NT2/D1 (cell line): ENCODE results near the gene FGB.

ENCODE experiments used
- DNase-seq: peaks from one replicate; pipeline ENCODE4 v3.0.0-alpha.2; 2011; ENCODE audit warnings: low read depth, low spot score
- H3K27me3 ChIP-seq: 2 replicates; pipeline ENCODE4 v1.6.0; 2011; ENCODE audit warnings: mild to moderate bottlenecking; ENCODE audit not compliant: insufficient read length, insufficient read depth
- H3K36me3 ChIP-seq: 2 replicates; pipeline ENCODE4 v1.6.1; 2011; ENCODE audit warnings: mild to moderate bottlenecking, low read length, mixed read lengths; ENCODE audit not compliant: insufficient read depth, insufficient read length
- H3K4me1 ChIP-seq: 2 replicates; pipeline ENCODE4 v1.5.1; 2011; ENCODE audit not compliant: insufficient read depth, insufficient read length
- H3K4me3 ChIP-seq: 2 replicates; pipeline ENCODE4 v1.5.1; 2011; ENCODE audit warnings: low read depth; ENCODE audit not compliant: insufficient read length
- H3K9ac ChIP-seq: 2 replicates; pipeline ENCODE4 v1.6.0; 2011; ENCODE audit warnings: low read depth; ENCODE audit not compliant: insufficient read length
- H3K9me3 ChIP-seq: 2 replicates; pipeline ENCODE4 v1.5.1; 2011; ENCODE audit warnings: mild to moderate bottlenecking, low read length; ENCODE audit not compliant: insufficient read depth
- SUZ12 ChIP-seq: IDR thresholded peaks from 2 replicates; pipeline ENCODE4 v1.6.1; 2011; ENCODE audit not compliant: insufficient read length, insufficient read depth; ENCODE audit errors: extremely low read depth
- YY1 ChIP-seq: IDR thresholded peaks from 2 replicates; pipeline ENCODE4 v1.6.1; 2011; ENCODE audit not compliant: insufficient read length, insufficient read depth
- ZNF274 ChIP-seq: IDR thresholded peaks from 2 replicates; pipeline ENCODE4 v1.6.1; 2011; ENCODE audit warnings: mild to moderate bottlenecking, low read depth, low read length

Gene FGB

DNA sequence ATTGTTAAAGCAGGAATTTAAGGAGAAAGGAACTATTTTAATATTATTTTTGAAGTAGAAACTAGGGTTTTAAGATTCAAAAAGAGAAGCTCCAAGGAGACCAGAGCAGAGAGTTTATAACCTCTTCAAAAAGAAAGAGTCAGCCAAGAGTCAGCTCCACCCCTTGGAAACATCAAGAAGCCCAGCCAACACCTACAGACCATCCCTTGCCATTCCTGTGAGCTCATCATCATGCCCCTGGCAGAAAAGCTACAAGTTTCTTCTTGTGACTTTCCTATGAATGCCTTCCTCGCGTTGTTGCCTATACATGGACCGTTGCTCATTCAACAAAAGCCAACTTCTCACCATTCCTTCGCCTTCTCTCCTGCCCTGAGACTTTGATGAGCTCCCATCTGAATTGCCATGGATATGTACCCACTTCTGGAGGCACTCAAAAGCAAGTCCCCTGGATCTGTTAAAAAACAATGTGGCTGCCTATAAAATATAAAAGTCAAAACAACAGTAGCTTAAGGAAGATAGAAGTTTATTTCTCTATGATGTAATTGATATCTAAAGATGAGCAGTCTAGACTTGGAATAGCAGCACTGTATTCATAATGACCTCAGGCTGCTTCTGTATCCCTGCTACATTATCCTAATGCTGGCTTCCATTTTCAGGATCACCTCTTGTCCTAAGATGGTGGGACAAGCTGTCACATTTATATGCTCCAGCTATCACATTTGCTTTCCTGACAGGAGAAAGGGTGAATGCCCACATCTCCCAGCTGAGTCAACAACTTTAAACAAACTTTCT is 32.9 kb upstream of the FGB start:
- Histone ChIP-seq H3K27me3 (no peaks in the 10 kb centered on the region), H3K4me3 (no peak overlapping the region), H3K36me3 (no peaks in the 10 kb centered on the region), H3K9ac (no peak overlapping the region), H3K9me3 (no peaks in the 10 kb centered on the region), H3K4me1 (no peaks in the 10 kb centered on the region)
- no peak for TF ChIP-seq SUZ12
- TF ChIP-seq YY1: no peak
- TF ChIP-seq ZNF274: no peak
- no peak for DNase-seq

DNA sequence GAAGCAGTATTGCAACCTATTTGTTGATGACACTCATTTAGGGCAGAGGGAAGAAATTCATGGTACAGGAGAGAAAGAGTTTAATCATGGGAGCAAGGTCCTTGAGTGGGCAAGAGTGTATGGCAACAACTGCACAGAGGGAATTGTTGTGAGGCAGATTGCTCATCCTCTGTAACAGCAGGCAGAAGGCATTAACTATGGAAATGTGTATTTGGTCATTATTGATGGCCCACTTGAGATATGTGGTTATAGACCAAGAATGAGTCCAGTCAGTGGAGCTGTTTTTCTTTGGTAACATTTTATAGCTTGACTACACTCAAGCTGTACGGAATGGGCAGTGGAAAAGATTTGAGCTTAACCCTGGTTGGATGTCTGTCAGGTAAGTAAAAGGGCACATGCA is 28.5 kb upstream of the FGB start:
- H3K9me3 ChIP-seq: no peaks in the 10 kb centered on the region
- no peaks in the 10 kb centered on the region for H3K4me1 ChIP-seq
- H3K9ac ChIP-seq: no peak overlapping the region
- H3K27me3 ChIP-seq: no peaks in the 10 kb centered on the region
- H3K4me3 ChIP-seq: no peak overlapping the region
- no peak for DNase-seq
- TF ChIP-seq YY1 (no peak), ZNF274 (no peak), SUZ12 (no peak)
- H3K36me3 ChIP-seq: peaks cover 27% of the 10 kb centered on the region

DNA sequence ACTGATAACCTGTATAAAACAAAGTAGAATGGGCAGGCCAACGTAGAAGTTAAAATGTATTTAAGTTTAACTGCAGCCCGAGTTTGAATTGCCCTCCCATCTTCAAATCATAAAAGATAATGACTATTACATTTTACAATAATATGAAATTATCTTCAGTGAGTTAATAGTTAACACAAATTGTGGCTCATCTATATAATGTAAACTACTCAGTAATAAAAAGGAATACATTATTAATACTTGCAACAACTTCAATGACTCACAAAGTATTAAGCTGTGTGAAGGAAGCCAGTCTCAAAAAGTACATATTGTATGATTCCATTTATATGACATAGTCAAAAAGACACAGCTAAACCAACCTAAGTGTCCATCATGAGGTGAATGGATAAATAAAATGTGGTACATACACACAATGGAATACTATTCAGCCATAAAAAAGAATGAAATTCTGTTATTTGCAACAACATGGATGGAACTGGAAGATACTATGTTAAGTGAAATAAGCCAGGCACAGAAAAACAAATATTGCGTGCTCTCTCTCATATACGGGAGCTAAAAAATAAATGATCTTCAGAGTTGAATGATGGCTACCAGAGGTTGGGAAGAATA is 20.4 kb upstream of the FGB start:
- H3K4me1 ChIP-seq: no peaks in the 10 kb centered on the region
- no peak overlapping the region for H3K4me3 ChIP-seq
- TF ChIP-seq SUZ12 (no peak), YY1 (no peak), ZNF274 (no peak)
- no peaks in the 10 kb centered on the region for H3K27me3 ChIP-seq
- H3K9ac ChIP-seq: no peak overlapping the region
- H3K9me3 ChIP-seq: no peaks in the 10 kb centered on the region
- peaks cover 91% of the 10 kb centered on the region for H3K36me3 ChIP-seq
- DNase-seq: no peak

- no peak for TF ChIP-seq ZNF274
- no peak for TF ChIP-seq YY1
- no peak for TF ChIP-seq SUZ12
- Histone ChIP-seq H3K9ac (no peak overlapping the region), H3K4me1 (no peaks in the 10 kb centered on the region), H3K27me3 (no peaks in the 10 kb centered on the region), H3K4me3 (no peak overlapping the region), H3K9me3 (no peaks in the 10 kb centered on the region), H3K36me3 (peaks cover 71% of the 10 kb centered on the region)
- DNase-seq: no peak
These were observed 17.1 kb upstream of the FGB start for GRCh38 chr4:154545689-154546088.

GRCh38 chr4:154549894-154550790 is 12.7 kb upstream of the FGB start, which contains the start of gene PLRG1:
Gene PLRG1, minus strand, starts transcription at chr4:154550400. Its CDS starts 92 bp downstream, at chr4:154550308.
- DNase-seq: peak; percentile 89
- Histone ChIP-seq H3K9me3 (no peaks in the 10 kb centered on the region), H3K36me3 (peaks cover 30% of the 10 kb centered on the region), H3K4me1 (no peaks in the 10 kb centered on the region), H3K4me3 (peak within 1 kb of the TSS; percentile 78), H3K9ac (peak within 1 kb of the TSS; percentile 81), H3K27me3 (no peaks in the 10 kb centered on the region)
- TF ChIP-seq YY1: no peak
- TF ChIP-seq ZNF274: no peak
- TF ChIP-seq SUZ12: no peak

- H3K9me3 ChIP-seq: no peaks in the 10 kb centered on the region
- H3K4me3 ChIP-seq: no peak overlapping the region
- peaks cover 12% of the 10 kb centered on the region for H3K36me3 ChIP-seq
- H3K9ac ChIP-seq: no peak overlapping the region
- TF ChIP-seq ZNF274 (no peak), SUZ12 (no peak), YY1 (no peak)
- H3K27me3 ChIP-seq: no peaks in the 10 kb centered on the region
- peak; percentile 54 for DNase-seq
- H3K4me1 ChIP-seq: no peaks in the 10 kb centered on the region
These were observed 10.7 kb upstream of the FGB start for GRCh38 chr4:154551872-154552686.
